HG02973 (cell line): ENCODE data around the gene ENDOV.
"Not testable (repeated sequence)": the region's sequence is repeated elsewhere in the genome, so short reads cannot be mapped to it uniquely, and the experiment has no call there.

Source experiments
- ATAC-seq: cut with Tn5 transposase; IDR thresholded peaks from one replicate; pipeline ENCODE4 v1.9.1; 2021; ENCODE audit warnings: moderate library complexity; ENCODE audit not compliant: unreplicated experiment

Gene ENDOV

DNA sequence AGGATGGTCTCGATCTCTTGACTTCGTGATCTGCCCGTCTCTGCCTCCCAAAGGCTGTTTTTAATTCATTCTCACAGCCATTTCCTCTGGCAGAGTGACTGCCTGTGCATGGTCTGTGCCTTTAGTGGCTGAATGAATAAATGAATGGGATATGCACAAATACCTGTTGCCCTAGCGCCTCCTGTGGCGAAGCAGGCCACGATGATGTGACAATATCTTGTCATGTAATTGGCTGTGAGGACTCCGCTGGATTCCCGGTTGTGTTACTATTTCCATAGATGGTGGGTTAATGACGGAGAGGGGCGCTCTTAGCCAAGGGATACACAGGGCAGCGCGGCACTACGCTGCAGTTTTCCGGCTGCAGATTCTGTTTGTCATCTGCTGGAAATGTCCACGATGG, 26.8 kb upstream of the ENDOV start:
- ATAC-seq = no peak

DNA sequence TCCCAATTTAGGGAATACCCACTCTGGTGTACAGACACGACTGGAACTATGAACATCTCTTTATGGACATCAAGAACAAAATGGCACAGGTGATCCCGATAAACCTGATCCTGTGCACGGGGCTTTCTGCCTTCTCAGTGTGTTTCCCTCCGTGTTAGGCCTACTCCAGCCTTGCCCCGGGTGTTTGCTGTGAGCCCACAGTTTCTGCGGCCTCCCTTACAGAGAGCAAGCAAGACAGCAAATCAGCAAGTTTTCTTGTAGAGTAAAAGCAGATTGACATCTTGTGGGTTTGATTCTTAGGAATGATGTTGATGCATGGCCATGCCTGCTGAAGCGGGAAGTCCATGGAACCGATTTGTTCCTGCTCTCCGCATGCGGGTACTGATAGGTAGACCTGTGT, 26.4 kb upstream of the ENDOV start:
- no peak for ATAC-seq

DNA sequence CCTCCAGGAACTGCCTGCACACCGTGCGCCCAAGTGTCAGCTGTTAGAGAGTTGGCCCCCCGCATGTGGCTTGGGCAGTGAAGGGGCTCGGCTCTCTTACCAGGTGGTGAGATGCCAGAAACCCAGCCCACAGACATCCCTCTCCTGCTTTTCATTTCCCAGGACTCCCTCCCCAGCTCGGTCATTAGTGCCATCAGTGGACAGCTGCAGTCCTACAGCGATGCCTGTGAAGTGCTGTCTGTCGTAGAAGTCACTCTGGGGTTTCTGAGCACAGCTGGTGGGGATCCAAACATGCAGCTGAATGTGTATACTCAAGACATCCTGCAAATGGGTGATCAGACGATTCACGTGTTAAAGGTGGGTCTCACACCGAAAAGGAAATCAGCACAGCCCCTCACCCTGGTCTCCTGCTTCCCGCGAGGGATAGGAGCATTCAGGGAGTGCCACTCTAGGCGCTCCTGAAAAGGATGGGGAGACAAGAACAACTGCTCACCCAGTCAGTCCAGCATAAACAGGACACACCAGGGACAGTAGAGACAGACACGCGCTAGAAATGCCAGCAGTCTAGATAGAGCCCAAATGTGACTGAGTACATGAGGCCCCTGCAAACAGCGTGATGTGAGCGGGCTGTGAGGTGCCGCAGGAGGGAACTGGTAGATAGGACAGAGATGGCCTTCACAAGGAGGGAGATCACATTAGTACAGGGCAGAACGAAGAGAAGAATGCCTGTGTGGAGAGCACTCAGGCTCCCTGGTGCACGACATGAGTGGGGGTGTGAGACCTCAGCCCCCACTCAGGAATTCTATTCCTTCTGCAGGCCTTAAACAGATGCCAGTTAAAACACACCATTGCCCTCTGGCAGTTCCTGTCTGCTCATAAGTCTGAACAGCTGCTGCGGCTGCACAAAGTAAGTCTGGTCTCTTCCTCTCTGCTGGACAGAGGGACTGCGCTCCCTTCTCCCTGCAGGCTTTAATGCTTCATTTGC, 25.7 kb upstream of the ENDOV start:
- no peak for ATAC-seq

DNA sequence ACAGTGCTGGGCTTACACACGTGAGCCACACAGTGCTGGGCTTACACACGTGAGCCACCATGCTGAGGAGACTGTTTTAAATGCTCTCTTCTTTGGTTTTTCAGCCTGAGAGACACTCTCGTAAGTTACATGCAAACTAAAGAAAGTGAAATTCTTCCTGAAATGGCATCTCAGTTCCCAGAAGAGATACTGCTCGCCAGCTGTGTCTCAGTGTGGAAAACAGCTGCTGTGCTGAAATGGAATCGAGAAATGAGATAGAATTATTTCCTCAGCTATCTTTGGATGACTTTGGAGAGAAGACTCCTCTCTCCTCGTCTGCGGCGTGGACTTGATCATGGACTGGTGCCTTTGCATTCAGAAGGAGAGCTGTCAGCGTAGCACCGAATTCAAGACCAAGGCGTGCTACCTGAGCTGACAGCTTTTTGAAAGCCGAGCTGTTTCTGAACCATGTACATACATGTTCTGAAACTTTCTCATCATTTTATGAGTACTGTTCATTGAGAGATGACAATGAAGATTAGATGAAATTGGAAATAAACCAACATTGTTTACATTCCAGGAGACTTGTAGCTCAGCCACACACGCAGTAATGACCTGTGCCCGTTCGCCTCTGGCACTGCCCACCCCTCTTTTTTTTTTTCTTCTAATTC, 21.6 kb upstream of the ENDOV start:
- ATAC-seq = no peak

DNA sequence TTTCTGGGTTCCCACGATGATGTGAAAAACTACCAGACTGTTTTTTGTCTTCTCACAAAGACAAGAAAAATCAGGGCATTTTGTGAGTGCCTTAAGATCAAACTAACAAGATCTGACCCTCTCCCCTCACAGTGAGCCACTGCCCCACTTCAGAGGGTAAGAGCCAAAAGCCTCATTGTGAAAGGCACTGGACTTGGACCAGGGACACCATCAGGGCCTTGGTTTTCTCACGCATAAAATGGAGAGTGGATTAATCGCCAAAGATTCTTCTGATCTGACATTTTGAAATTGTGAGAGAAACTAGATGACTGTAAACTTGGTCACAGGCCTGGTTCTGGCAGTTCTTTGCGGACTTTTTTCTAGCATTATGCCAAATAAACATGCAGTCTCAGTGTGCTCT, 21.0 kb upstream of the ENDOV start:
- no peak for ATAC-seq

DNA sequence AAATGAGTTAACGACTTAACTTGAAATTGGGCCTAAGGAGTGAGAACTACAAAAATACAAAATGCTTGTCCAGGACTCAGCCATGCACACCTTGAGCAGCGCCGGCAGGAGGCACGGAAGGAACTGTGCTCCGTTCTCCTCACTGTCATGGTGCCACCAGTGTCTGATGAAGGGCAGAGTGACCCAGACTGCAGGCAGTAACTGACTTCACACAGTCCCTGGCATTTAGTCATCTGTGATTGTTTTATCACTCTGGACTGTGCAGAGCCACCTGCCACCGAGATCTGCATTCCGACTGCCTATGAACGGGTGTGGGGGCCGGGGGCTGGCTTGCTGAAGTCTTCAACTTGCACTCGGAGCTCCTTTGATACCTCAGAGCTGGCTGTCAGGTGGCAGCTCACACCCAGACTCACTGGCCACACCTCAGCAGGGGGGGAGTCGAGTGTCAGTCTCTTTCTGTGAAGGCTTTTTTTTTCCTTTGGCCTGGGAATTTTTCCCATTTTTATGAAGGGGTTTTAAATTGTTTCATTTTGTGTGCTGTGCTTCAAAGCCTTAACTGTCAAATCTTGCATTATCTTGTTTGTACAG, 20.2 kb upstream of the ENDOV start:
- no peak for ATAC-seq

DNA sequence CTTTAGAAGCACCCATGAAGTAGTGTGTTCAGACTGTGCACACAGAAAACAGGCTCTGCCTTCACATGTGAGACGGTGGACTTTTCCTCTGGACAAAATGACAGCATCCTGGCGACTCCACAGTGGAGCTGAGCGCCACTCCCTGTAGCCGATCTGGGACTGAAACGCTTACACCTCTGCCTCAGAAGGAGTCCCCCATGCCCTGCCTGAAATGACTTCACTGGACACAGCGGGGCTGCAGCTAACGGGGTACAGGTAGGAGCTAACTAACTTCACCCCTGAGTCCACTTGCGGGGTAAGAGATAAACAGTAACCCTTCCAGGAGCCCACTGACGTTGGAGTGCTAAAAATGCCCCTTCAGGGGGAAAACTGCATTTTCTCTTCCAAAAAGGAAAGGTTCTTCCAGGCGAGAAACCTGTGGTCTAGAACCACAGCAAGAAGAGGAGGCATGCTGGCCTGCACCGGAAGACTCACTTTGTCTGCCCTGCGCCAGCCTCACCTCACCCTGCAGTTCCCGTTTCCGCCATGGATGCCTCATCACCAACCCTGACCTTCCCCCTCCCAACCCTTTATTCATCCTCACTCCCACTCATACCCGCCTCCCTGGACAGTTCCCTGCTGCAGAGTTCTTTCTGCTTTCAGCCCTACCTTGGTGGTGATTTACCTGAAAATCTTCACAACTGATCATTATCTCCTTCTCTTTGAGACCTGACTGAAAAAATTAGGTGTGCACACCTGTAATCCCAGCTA, 19.4 kb upstream of the ENDOV start:
- no peak for ATAC-seq

DNA sequence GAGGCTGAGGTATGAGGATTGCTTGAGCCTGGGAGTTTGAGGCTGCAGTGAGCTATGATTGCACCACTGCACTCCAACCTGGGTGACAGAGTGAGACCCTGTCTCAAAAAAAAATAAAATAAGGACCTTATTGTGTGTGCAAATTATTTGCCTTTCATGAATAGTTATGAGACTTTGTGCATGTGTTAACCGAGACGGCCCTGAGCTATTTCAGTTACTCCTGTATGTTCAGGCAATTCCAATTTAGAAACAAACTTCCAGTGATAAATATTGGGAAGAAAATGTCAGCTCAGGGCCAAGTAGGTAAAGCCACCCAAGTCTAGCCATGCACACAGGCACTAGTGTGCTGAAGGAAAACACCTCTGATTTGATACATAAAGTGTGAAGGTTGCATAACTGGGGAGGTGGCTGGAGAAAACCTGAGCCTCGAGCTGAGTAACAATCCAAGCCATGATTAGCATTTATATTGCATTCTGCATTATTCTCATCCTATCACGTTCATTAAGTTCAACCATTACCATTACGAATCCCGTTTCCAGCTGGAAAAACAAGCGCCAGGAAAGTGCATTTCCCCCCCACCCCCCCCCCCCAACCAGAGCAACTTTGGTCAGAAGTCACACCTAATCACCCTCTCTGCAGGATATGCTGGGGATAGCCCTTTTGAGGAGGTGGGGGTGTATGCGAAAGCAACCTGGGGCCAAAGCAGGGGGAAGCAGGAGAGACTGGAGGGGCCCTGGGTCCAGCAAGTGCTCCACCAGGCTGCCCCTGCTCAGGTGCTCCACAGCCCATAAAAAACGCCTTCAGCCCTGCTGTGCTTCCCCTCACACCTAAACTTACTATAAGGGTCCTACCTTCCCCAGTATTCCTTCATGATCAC, 18.6 kb upstream of the ENDOV start:
- ATAC-seq = no peak

DNA sequence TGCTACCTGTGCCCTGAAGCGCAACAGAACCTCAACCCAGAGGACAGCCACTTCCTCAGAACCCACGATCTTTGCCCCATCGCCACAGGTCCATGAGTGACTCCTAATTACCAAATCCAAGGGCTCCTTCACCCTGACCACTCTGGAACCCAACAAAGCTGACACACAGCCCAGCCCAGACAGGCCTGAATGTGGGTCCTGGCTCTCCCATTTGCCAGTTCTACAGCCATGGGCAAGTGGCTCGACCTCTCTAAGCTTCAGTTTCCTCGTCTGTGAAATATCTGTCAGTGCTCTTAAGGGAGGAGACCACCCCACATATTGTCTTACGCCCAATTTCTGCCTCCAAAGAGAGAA, 18.0 kb upstream of the ENDOV start:
- no peak for ATAC-seq

DNA sequence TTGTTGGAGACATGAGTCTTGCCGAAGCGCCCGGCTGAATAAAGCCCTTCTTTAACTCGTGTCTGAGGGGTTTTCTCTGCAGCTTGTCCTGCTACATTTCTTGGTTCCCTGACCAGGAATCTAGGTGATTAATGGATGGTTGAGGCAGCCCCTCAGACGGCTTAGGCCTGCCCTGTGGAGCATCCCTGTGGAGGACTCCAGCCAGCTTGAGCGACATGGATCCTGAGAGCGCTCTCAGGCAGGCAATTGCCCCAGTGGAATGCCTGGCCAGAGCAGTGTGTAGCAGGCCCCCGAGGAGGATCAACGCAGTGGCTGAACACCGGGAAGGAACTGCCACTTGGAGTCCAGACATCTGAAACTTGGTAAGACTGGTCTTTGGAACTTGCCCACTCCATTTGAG, 17.3 kb upstream of the ENDOV start:
- ATAC-seq = no peak

DNA sequence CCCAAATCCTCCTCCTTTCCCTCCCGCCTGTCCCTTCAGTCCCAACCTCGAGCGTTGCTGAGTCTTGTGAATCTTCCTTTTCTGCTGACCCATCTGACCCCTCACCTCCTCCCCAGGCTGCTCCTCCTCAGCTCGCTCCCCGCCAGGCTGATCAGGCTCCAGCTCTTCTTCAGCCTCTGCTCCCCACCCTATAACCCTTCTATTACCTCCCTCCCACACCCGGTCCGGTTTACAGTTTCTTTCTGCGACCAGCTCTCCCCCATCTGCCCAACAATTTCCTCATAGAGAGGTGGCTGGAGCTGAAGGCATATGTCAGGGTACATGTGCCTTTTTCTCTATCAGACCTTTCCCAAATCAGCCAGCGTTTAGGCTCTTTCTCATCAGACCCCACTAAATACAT, 13.9 kb upstream of the ENDOV start:
- ATAC-seq = not testable (repeated sequence)

DNA sequence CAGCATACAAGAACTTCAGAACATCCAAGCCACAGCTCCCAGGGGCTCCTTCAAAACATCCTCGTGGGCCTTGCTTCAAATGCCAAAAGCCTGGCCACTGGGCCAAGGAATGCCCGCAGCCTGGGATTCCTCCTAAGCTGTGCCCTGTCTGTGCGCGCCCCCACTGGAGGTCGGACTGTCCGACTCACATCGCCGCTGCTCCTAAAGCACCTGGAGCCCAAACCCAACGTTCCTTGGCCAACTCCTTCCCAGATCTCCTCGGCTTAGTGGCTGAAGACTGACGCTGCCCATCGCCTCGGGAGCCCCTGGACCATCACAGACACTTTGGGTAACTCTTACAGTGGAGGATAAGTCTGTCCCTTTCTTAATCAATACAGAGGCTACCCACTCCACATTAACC, 12.9 kb upstream of the ENDOV start:
- ATAC-seq = not testable (repeated sequence)

DNA sequence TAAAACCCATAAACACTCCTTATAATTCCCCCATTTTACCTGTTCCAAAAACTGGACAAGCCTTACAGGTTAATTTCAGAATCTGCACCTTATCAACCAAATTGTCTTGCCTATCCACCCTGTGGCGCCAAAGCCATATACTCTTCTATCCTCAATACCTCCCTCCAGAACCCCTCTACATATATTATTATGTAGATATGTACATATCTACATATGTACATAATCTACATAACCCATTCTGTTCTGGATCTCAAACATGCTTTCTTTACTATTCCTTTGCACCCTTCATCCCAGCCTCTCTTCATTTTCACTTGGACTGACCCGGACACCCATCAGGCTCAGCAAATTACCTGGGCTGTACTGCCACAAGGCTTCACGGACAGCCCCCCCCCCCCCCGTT, 12.0 kb upstream of the ENDOV start:
- no peak for ATAC-seq

DNA sequence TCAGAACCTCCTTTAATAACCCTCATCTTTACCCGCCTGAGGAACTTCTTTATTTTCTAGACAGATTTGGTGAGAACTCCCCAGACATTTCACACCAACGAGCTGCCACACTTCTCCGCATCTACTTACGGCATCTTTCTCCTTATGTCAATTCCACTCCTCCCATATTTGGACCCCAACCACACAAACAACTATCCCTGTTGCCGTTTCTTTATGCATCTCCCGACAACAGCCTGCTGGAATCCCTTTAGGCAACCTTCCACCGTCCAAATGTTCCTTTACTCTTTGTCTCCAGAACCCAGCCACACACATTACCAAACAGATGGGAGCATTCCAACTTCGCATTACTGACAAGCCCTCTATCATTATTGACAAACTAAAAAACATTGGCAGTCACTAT, 8.8 kb upstream of the ENDOV start:
- no peak for ATAC-seq

DNA sequence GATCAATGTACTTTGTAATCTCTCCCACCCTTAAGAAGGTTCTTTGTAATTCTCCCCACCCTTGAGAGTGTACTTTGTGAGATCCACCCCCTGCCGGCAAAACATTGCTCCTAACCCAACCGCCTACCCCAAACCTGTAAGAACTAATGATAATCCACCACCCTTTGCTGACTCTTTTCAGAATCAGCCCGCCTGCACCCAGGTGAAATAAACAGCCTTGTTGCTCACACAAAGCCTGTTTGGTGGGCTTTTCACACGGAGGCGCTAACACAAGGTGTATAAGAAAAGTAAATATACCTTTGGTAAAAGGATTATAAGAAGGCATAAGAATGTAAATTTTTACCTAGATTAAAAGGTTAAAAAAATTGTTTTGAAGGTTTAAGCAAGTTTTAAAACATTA, 7.0 kb upstream of the ENDOV start:
- not testable (repeated sequence) for ATAC-seq

DNA sequence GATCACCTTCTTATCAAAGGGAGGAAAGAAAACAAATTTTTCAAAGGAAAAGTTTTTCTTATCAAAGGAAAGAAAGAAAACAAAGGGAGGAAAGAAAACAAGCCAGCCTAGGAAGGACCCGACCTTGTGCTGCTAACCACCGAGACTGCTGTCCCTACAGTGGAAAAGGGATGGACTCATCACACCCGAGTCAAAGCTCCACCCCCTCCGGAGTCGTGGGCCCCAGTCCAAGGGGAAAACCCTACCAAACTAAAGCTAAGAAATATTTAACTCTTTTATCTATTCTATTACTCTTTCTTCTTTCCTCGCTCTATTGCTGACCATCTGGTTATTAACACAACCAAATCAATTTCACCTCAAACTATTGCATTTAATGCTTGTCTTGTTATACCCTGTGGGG, 6.1 kb upstream of the ENDOV start:
- no peak for ATAC-seq

DNA sequence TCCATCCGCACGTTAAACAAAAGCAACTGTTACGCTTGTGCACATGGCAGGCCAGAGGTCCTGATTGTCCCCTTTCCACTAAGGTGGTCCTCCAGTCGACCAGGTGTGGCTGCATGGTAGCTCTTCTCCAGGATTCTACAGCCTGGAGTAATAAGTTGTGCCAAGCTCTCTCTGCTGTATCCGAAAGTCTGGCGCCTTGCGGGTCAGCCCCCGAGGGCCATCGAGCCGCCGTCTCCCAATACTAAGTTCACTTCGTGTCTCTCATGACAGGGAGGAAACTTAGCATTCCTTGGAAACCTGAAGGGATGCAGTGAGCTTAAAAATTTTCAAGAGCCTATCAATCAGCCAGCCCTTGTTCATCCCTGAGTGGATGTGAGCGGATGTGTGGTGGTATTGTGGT, 5.3 kb upstream of the ENDOV start:
- ATAC-seq = no peak

DNA sequence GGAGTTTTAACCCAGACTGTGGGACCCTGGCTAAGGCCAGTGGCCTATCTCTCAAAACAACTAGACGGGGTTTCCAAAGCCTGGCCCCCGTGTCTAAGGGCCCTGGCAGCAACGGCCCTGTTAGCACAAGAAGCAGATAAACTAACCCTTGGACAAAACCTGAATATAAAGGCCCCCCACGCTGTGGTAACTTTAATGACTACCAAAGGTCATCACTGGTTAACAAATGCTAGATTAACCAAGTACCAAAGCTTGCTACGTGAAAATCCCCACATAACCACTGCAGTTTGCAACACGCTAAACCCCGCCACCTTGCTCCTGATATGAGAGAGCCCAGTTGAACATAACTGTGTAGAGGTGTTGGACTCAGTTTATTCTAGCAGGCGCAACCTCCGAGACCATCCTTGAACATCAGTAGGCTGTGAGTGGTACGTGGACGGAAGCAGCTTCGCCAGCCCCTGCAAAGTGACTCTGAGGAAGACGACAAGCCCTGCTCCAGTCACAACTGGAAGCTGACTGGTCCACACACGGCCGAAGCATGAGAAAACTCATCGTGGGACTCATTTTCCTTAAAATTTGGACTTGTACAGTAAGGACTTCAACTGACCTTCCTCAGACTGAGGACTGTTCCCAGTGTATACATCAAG, 4.4 kb upstream of the ENDOV start:
- ATAC-seq = not testable (repeated sequence)

DNA sequence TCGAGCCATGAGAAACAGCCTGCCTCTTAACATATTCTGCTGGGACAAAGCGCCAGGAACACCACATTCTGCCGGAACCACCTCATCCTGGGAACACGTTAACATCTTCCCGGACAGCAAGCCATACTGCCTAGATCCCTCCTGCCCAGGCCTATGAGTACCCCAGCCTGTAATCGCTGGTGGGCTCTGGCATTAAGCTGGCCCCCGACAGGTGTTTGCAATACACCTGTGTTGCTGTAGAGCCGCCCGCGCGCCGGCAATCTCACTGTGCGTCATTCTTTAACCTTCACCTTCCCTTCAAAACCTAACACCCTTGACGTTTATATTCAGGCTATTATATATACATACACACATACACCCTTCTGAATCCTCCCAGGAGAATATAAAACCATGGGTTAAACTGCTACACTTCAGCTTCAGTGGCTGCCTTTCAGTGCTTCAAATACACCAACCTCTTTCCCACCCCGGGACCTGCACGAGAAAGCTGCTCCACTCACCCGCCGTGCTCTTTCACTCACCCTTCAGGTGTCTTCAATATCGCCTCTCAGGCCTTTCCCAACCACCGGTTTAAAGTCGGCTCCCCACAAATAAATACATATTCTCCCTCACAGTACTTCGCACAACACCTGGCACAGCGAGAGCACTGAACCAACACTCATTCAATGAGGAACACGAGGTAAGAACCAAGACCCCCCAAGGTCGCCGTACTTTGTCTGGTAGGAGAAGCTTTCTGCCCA, 1.0 kb upstream of the ENDOV start:
- ATAC-seq = no peak
